CD4-positive, alpha-beta T cell treated with Interleukin-6 at 100 ng/mL for 8 hours (primary cell): ENCODE data around the gene LDHAL6B.
A peak's percentile ranks its signal among the peaks of the same experiment; 100 is the strongest.

Experiments
- DNase-seq: peaks from one replicate; pipeline ENCODE4 v3.0.0-alpha.2; 2020; ENCODE audit warnings: mixed read lengths, low spot score

The LDHAL6B gene

DNA sequence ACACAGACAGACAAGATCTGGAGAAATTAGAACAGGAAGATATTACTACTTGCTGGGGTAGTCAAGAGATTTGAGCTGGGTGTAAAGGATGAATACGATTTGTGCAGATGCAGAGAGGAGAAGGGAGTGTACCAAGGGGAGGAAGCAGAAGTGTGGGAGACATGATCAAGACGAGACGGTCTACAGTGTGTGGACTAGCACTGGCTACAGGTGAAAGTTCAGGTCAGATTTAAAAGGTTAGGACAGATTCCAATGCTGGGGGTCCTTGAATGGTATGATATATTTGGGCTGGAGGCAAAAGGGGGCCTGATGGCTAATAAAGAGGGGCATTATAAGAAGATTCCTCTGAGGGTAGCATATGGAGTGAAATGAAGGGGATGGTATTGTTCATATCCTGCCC, 12.1 kb downstream of the LDHAL6B start:
- no peak for DNase-seq

- no peak for DNase-seq
Observed at GRCh38 chr15:59221511-59222505, 15.2 kb downstream of the LDHAL6B start.

GRCh38 chr15:59222906-59223550, 16.4 kb downstream of the LDHAL6B start:
- DNase-seq: no peak

DNA sequence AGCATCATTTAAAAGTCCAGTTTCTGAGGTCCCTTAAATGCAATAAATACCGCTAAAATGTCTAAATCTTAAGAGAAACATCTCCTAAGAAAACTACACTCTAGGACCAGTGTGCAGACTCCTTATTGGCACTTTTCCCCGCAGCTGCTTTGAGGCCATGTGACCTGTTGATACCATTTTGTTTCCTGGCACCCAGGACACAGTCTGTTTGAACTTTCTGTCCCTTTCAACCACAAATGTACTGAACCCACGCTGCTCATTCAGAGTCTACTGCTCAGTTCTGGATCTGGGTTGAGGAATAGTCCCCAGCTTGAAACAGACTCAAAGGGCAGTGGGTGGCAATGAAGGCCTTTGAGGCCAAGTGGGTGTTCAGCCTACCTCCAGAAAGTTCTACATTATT, 17.1 kb downstream of the LDHAL6B start:
- no peak for DNase-seq

GRCh38 chr15:59224474-59224873, 17.8 kb downstream of the LDHAL6B start:
- no peak for DNase-seq

DNA sequence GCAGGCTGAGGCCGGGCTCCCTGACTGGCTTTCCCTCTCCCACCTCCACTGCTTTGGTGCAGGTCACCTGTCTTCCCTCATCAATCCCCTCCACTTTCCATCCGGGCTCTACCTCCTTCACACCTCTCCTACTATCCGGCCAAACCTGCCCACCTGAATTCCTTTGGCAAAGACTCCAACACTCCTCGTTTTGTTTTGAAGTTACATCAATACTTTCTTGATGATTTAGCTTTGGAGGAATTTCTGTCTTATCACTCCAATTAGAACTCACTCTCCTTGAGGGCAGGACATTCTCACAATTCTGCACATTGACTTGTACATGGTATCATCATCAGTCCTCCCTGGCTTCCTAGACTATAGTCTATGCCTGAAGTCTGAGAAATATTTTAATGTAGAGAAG, 20.4 kb downstream of the LDHAL6B start:
- no peak for DNase-seq

DNA sequence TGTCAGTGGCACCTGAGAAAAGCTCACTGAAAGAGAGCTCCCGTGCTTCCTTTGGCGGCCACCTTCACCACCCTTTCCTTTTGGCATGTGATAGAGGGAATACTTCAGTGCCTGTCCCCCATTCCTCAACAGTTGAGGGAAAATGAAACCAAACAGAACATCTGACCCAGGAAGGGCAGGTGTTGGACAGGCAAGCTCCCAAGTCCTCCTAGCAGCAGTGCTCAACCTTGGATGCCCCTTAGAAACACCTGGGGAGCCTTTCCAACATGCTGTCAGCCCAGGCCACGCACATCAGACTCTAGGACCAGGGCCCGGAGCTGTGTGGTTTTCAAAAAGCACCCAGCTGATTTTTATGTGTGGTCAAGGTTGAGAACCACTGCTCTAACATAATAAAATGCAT, 22.4 kb downstream of the LDHAL6B start:
- DNase-seq: no peak

- DNase-seq: no peak
Observed at GRCh38 chr15:59229453-59229852, 22.8 kb downstream of the LDHAL6B start.

GRCh38 chr15:59230531-59231055, 23.9 kb downstream of the LDHAL6B start:
- no peak for DNase-seq

- DNase-seq: no peak
Observed at GRCh38 chr15:59232476-59232875, 25.8 kb downstream of the LDHAL6B start.

GRCh38 chr15:59236394-59236793, 29.8 kb downstream of the LDHAL6B start:
- no peak for DNase-seq

DNA sequence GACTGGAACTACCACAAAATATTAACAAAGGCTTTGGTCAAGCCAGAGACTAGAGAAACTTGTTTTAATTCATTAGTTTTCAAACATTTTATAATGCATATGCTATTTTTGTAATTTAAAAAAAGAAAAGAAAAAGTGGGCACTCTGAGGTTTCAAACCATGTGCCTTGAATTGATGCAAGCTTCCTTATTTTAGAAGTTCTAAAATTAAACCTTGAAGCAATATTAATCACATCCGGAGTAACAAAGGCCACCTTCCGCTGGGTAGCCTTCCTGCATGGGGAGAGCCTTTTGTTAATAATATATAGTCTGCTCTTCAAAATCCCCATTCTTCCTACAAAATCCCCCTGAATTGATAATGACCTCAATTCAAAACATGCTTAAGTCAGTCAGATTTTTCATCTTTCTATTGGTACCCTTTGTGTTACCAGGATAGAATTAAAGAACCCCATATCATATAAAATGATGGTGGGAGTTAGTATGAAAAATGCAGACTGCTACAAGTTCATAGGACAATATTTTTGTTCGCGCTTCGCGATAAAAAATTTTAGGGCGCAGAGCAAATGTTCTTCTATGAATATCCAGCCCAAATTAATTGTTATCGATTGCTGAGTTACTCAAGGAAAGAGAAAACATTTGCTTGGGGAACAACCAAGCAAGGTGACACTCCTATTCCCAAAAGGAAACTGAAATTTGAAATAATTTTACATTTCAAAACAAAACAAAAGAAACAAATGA, 30.6 kb downstream of the LDHAL6B start:
- DNase-seq: no peak

GRCh38 chr15:59237924-59238331, 31.3 kb downstream of the LDHAL6B start:
- DNase-seq: no peak

- DNase-seq: no peak
Observed at GRCh38 chr15:59240036-59240435, 33.4 kb downstream of the LDHAL6B start.

GRCh38 chr15:59242649-59243048, 36.0 kb downstream of the LDHAL6B start:
- no peak for DNase-seq

DNA sequence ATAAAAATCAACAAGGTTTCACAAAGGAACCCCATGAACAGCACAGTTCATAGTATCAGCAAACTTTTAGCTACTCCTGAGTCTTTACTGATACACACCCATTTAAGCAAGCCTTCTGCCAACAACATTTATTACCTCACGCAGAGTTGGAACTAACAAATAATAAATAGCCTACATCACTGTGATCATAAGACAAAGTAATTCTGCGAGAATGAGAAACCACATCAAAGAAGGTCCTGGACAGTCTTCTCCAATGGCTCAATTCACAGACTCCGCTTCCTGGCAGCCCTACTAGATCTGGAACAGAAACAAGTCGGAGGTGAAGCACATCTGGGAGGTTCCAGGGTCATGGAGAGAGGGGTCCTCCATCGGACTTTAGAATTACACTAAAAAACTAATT, 37.0 kb downstream of the LDHAL6B start:
- no peak for DNase-seq

GRCh38 chr15:59244337-59244736, 37.7 kb downstream of the LDHAL6B start:
- DNase-seq: no peak

GRCh38 chr15:59245559-59245958, 38.9 kb downstream of the LDHAL6B start:
- DNase-seq: no peak

DNA sequence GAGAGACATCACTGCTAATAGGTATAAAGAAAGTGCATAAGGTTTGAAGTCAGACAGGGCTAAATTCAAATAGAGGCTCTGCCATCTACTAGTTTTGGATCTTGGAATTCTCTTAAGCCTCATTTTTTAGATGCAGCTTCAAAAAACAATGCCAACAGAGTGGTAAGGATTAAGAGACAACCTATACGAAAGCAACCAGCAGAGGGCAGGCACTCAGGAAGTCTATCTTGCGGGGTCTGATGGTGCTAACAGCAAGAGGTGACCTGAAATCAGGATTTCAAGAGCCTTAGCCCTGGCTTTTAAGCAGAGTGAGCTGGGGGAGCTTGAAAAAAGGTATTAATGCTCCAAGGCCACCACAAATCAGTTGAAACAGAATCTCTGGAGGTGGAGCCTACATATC, 40.7 kb downstream of the LDHAL6B start:
- peak; percentile 42 for DNase-seq

- no peak for DNase-seq
Observed at GRCh38 chr15:59249816-59250215, 43.2 kb downstream of the LDHAL6B start.

- DNase-seq: no peak
Observed at GRCh38 chr15:59250249-59250648, 43.6 kb downstream of the LDHAL6B start.
